Measurements from ENCODE around the gene RFX2. TPM values are rescaled to one million over a fixed set of nuclear protein-coding genes. Genes with fewer than 3 reads are reported as not detected.

Gene RFX2
- total and polyA plus RNA-seq, 2 donors from 2014 or later: 4.6 to 12.6 TPM

GRCh38 chr19:6084821-6085220 is 25.5 kb downstream of the RFX2 start:
- DNase-seq: no peak
- Histone ChIP-seq H3K9ac (ENCODE audit: low read length in 3 of 3) (no peak overlapping the region), H3K27me3 (ENCODE audit: control insufficient read depth, insufficient read depth, low read length) (no peaks in the 10 kb centered on the region), H3K9me3 (ENCODE audit: control insufficient read depth in 2 of 3, insufficient read depth in 1 of 3, low read length in 3 of 3) (no peaks in the 10 kb centered on the region), H3K27ac (ENCODE audit: low read depth in 2 of 2, low read length in 2 of 2) (no peak overlapping the region), H3K4me1 (ENCODE audit: control insufficient read depth in 2 of 3, insufficient read depth in 2 of 3, low read depth in 1 of 3, low read length in 3 of 3) (peaks cover 3 to 14% (median 7%) of the 10 kb centered on the region in 3 donors), H3K36me3 (ENCODE audit: control insufficient read depth in 2 of 3, insufficient read depth in 3 of 3, low read length in 3 of 3) (no peaks in the 10 kb centered on the region), H3K4me3 (ENCODE audit: low read length in 3 of 3) (no peak overlapping the region)
- intact Hi-C loops (cut with DNase I): no loop called here
- no peak for FAIRE-seq
- no peak for TF ChIP-seq CTCF (IDR thresholded peaks at IDR 0.05; ENCODE audit: borderline replicate concordance, extremely low read depth, insufficient read depth)

GRCh38 chr19:6079107-6079506 is 31.2 kb downstream of the RFX2 start:
- TF ChIP-seq CTCF (IDR thresholded peaks at IDR 0.05; ENCODE audit: borderline replicate concordance, extremely low read depth, insufficient read depth): no peak
- Histone ChIP-seq H3K27me3 (ENCODE audit: control insufficient read depth, insufficient read depth, low read length) (no peaks in the 10 kb centered on the region), H3K4me1 (ENCODE audit: control insufficient read depth in 2 of 3, insufficient read depth in 2 of 3, low read depth in 1 of 3, low read length in 3 of 3) (no peaks in the 10 kb centered on the region), H3K27ac (ENCODE audit: low read depth in 2 of 2, low read length in 2 of 2) (no peak overlapping the region), H3K9me3 (ENCODE audit: control insufficient read depth in 2 of 3, insufficient read depth in 1 of 3, low read length in 3 of 3) (no peaks in the 10 kb centered on the region), H3K4me3 (ENCODE audit: low read length in 3 of 3) (no peak overlapping the region), H3K36me3 (ENCODE audit: control insufficient read depth in 2 of 3, insufficient read depth in 3 of 3, low read length in 3 of 3) (no peaks in the 10 kb centered on the region), H3K9ac (ENCODE audit: low read length in 3 of 3) (no peak overlapping the region)
- intact Hi-C loops (cut with DNase I): no loop called here
- FAIRE-seq (no peak), DNase-seq (no peak)

- no peaks in the 10 kb centered on the region for H3K9me3 ChIP-seq (ENCODE audit: control insufficient read depth in 2 of 3, insufficient read depth in 1 of 3, low read length in 3 of 3)
Measured at GRCh38 chr19:6078068-6078467, 32.2 kb downstream of the RFX2 start.

More at GRCh38 chr19:6078068-6078467, 32.2 kb downstream of the RFX2 start:
- Histone ChIP-seq H3K4me1 (ENCODE audit: control insufficient read depth in 2 of 3, insufficient read depth in 2 of 3, low read depth in 1 of 3, low read length in 3 of 3) (no peaks in the 10 kb centered on the region), H3K27ac (ENCODE audit: low read depth in 2 of 2, low read length in 2 of 2) (no peak overlapping the region), H3K9ac (ENCODE audit: low read length in 3 of 3) (no peak overlapping the region), H3K27me3 (ENCODE audit: control insufficient read depth, insufficient read depth, low read length) (no peaks in the 10 kb centered on the region), H3K36me3 (ENCODE audit: control insufficient read depth in 2 of 3, insufficient read depth in 3 of 3, low read length in 3 of 3) (no peaks in the 10 kb centered on the region), H3K4me3 (ENCODE audit: low read length in 3 of 3) (no peak overlapping the region)
- FAIRE-seq (no peak), DNase-seq (no peak)
- no peak for TF ChIP-seq CTCF (IDR thresholded peaks at IDR 0.05; ENCODE audit: borderline replicate concordance, extremely low read depth, insufficient read depth)
- intact Hi-C loops (cut with DNase I): no loop called here

Measured in kidney (tissue), 14 donors.